CD4-positive, alpha-beta T cell treated with Interleukin-2 at 100 ng/mL for 4 hours (primary cell): ENCODE results near the gene MCM6.
A peak's percentile ranks its signal among the peaks of the same experiment; 100 is the strongest.
"Not testable (repeated sequence)": the region's sequence is repeated elsewhere in the genome, so short reads cannot be mapped to it uniquely, and the experiment has no call there.

Experiments used
- DNase-seq: peaks from one replicate; pipeline ENCODE4 v3.0.0-alpha.2; 2020; ENCODE audit warnings: low spot score

The MCM6 gene

GRCh38 chr2:135876066-135876711, at the start of gene MCM6:
TSS of gene MCM6 (minus strand) at chr2:135876443. CDS start at chr2:135876365, 78 bp downstream.
- peak; percentile 99 for DNase-seq

GRCh38 chr2:135925571-135925970, 49.3 kb upstream of the MCM6 start:
- DNase-seq = no peak

DNA sequence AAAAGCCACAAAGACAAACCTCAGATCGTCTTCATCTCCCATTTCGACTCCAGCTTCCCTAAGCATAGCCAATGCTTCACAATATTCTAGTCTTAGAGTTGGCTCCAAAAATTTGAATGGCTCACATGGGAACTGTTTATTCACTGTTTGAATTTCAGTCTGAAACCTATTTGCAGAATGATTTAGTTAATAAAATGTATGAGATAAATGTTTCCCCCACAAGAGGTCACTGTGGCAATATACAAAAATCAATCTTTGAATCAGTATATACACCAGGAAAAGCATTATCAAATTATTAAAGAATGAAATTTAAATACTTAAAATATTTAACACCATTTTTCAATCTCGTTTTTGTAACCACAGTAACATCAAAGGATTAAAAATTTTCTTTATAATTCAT, 40.0 kb upstream of the MCM6 start:
- DNase-seq = peak; percentile 80

- no peak for DNase-seq
Measured at GRCh38 chr2:135914485-135914884, 38.2 kb upstream of the MCM6 start.

- peak; percentile 79 for DNase-seq
Measured at GRCh38 chr2:135913727-135914365, 37.6 kb upstream of the MCM6 start.

GRCh38 chr2:135909976-135910375, 33.7 kb upstream of the MCM6 start:
- DNase-seq = no peak

DNA sequence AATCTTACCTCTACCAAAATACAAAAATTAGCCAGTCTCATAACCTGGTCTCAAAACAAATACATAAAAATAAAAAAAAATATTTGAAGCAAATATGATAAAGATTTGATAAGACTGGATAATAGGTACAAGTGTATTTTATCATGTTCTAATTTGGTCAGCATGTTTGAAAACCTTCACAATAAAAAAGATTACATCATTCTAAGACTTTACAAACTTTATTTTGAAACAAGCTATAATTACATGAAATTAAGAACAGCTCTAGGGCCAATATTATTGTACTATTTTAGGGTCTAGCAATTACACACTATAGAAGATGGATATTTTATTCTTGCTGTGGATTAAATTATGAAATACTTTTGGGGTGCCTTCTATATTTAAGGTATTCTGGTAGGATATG, 29.4 kb upstream of the MCM6 start:
- no peak for DNase-seq

DNA sequence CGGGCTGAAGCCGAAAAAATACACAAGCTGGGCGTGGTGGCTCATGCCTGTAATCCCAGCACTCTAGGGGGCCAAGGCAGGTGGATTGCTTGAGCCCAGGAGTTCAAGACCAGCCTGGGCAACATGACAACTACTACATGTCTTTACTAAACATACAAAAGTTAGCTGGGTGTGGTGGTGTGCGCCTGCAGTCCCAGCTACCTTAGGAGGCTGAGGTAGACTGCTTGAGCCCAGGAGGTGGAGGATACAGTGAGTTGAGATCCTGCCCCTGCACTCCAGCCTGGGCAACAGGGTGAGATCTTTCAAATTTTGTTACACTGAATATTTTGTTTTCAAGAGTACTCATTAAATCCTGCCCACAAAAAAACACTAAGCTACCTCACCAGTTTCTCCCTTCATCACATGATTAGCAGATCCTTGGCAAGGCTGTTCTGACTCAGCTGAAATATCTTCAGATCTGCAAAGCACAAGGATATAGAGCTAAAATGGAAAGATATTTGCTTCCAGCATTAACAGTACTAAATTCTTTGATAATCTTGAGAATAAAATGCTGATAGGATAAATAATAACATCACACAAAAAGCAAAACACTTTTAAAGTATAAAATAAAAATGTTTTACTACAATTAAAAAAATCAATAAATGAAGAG, 28.2 kb upstream of the MCM6 start:
- DNase-seq = no peak

DNA sequence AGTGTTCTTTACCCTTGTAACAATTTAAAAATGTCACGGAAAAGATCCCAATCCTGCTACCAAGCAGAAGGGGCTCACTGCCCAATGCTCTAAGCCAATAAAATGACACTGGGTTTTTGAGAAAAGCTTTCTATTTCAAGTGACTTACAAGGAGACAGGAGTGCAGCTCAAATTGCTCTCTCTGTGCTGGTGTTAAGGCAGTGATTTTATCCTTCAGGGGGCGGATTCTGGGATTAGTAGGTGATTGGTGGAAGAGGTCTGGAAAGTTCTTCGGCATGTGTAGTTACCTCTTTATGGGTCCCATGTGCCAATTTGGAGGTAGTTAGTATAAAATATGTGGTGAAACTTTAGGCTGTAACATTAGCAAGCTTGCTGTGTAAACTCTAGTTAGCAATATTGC, 27.4 kb upstream of the MCM6 start:
- no peak for DNase-seq

DNA sequence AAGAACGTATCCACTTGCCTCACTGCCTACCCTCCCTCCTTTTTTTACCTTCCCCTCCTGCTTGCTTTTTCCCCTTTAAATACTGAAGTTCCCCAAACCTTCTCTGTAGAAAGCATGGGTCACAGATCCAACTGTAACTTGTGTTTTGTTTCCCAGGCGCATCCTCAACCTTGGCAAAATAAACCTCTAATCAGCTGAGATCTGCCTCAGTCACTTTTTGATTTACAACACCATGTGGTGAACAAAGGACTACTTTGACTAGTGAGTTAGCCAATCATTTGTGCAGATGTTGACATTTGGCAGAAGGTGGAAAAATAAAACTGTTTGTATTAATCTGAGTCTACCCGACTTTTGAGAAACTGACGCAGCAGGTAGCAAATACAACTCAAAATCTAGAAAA, 23.3 kb upstream of the MCM6 start:
- DNase-seq = no peak

DNA sequence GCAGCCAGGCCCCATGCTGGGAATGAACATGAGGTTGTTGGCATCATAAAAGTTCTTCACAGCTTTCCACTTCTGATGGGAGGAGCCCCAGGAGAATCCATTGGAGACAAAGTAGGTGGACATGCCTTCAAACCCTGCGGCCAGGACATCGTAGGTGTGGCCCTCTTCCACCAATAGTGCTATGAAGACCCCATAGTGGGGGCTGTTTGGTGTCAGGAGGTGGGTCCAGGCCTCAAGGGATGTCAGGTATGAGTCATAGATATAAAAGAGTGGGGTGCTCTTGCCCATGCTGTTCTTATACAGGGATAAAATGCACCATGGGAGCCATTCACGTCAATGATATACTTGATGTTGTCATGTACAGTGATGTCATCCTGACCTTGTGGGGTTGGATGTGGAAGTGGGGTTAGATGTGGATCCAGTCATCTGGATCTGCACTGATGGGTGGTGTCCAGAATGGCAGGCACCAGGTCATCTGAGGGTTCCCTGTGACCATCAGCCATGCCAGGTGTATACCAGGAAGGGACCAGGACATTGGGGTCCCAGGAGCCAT, 22.1 kb upstream of the MCM6 start:
- no peak for DNase-seq

GRCh38 chr2:135894930-135895329, 18.7 kb upstream of the MCM6 start:
- DNase-seq = no peak

- DNase-seq = no peak
Measured at GRCh38 chr2:135893374-135893794, 17.1 kb upstream of the MCM6 start.

DNA sequence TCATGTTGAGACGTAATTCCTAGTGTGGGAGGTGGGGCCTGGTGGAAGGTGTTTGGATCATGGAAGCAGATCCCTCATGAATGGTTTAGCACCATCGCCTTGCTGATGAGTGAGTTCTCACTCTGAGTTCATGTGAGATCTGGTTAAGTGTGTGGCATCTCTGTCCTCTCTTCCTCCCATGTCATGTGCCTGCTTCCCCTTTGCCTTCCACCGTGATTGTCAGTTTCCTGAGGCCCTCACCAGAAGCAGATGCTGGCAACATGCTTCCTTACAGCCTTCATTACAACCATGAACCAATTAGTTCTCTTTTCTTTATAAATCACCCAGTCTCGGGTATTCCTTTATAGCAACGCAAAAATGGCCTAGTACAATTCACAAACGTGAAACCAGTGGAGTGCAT, 14.6 kb upstream of the MCM6 start:
- DNase-seq = no peak

GRCh38 chr2:135890149-135890548, 13.9 kb upstream of the MCM6 start:
- DNase-seq = no peak

DNA sequence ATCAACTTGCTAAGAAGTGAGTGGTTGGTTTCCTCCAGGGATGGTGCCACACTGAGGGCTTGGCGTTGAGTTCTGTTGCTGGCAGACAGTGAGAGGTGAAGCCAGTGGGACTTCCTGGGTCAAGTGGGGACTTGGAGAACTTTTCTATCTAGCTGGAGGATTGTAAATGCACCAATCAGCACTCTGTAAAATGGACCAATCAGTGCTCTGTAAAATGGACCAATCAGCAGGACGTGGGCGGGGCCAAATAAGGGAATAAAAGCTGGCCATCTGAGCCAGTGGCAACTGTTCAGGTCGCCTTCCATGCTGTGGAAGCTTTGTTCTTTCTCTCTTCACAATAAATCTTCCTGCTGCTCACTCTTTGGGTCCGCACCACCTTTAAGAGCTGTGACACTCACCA, 12.3 kb upstream of the MCM6 start:
- not testable (repeated sequence) for DNase-seq

GRCh38 chr2:135885709-135886108, 9.5 kb upstream of the MCM6 start:
- no peak for DNase-seq

- no peak for DNase-seq
Measured at GRCh38 chr2:135882415-135882814, 6.2 kb upstream of the MCM6 start.

DNA sequence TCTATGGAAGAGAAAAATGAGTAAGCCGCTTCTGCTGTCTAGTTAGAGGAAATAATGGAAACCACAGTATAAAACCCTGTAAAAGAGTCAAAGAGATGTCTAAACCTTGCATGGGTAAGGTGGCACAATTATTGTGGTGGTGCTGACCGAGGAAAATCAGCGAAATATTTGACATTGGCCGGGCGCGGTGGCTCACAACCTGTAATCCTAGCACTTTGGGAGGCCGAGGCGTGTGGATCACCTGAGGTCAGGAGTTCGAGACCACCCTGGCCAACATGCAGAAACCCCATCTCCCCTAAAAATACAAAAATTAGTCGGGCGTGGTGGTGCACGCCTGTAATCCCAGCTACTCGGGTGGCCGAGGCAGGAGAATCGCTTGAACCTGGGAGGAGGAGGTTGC, 527 bp upstream of the MCM6 start:
- DNase-seq = not testable (repeated sequence)

- peak; percentile 66 for DNase-seq
Measured at GRCh38 chr2:135875491-135876065, 665 bp downstream of the MCM6 start.

GRCh38 chr2:135874777-135875365, 1.4 kb downstream of the MCM6 start:
- no peak for DNase-seq

- DNase-seq = no peak
Measured at GRCh38 chr2:135870571-135870970, 5.7 kb downstream of the MCM6 start.
